Natural killer cell (primary cell): ENCODE results near the gene CATSPERD. TPM values are rescaled to one million over a fixed set of nuclear protein-coding genes. Genes with fewer than 3 reads are reported as not detected.

Source experiments
- ATAC-seq, 3 donors: fragments of 150-1000 bp in 2 of 3; fragments of 200-7000 bp in 1 of 3; cut with Tn5 transposase; 1 replicate in 1 of 3; 2 replicates in 2 of 3; pipeline ENCODE4 v1.10.0; 2021; ENCODE audit warnings: mild to moderate bottlenecking in 2 of 3, moderate library complexity in 2 of 3
- DNase-seq, 2 donors: peaks; one replicate each; pipeline versions ENCODE4 v3.0.0 to v3.0.0-alpha.2; 2013 to 2021; ENCODE audit warnings: mixed read lengths in 1 of 2
- H3K27ac ChIP-seq: one replicate; pipeline ENCODE4 v1.5.1; 2013; ENCODE audit warnings: mild to moderate bottlenecking, low read length
- H3K27me3 ChIP-seq: one replicate; pipeline ENCODE4 v1.6.1; 2013; ENCODE audit warnings: low read length; ENCODE audit not compliant: control insufficient read depth, insufficient read depth
- H3K36me3 ChIP-seq: one replicate; pipeline ENCODE4 v1.6.1; 2013; ENCODE audit warnings: low read length; ENCODE audit not compliant: control insufficient read depth, insufficient read depth
- H3K4me1 ChIP-seq: one replicate; pipeline ENCODE4 v1.6.1; 2013; ENCODE audit warnings: low read length; ENCODE audit not compliant: control insufficient read depth, insufficient read depth
- H3K4me3 ChIP-seq: one replicate; pipeline ENCODE4 v1.5.1; 2013; ENCODE audit warnings: low read length
- H3K9me3 ChIP-seq: one replicate; pipeline ENCODE4 v1.6.1; 2013; ENCODE audit warnings: low read length; ENCODE audit not compliant: control insufficient read depth, insufficient read depth
- H3K27ac Mint-ChIP-seq, 2 donors: one replicate each; pipeline ENCODE4 v1.8.0; 2022; ENCODE audit warnings: mild to moderate bottlenecking in 2 of 2, mixed read lengths in 2 of 2, moderate library complexity in 1 of 2
- H3K27me3 Mint-ChIP-seq, 2 donors: one replicate each; pipeline ENCODE4 v1.8.0; 2022; ENCODE audit warnings: low read depth in 2 of 2, mixed read lengths in 2 of 2
- H3K36me3 Mint-ChIP-seq: one replicate; pipeline ENCODE4 v1.8.0; 2022; ENCODE audit warnings: mixed read lengths
- H3K4me1 Mint-ChIP-seq, 2 donors: one replicate each; pipeline ENCODE4 v1.8.0; 2022; ENCODE audit warnings: mixed read lengths in 2 of 2
- H3K4me3 Mint-ChIP-seq: one replicate; pipeline ENCODE4 v1.8.0; 2022; ENCODE audit warnings: mild to moderate bottlenecking, moderate library complexity, mixed read lengths
- H3K9me3 Mint-ChIP-seq, 2 donors: one replicate each; pipeline ENCODE4 v1.8.0; 2022; ENCODE audit warnings: mixed read lengths in 2 of 2
- CTCF ChIP-seq: fragments of 200-600 bp; IDR thresholded peaks from one replicate; pipeline ENCODE4 v1.8.0; 2022; ENCODE audit warnings: antibody characterized with exemption
- WGBS: methylation state at CpG from one replicate; pipeline ENCODE4 v1.1.7; 2013; ENCODE audit warnings: missing lambda C conversion rate; ENCODE audit not compliant: insufficient coverage; 5-methylcytosine and 5-hydroxymethylcytosine counted together
- intact Hi-C: fragments of 100-400 bp; cut with micrococcal nuclease; formaldehyde crosslinking; loops from one replicate; pipeline ENCODE4 v1.14.2; 2022
- total RNA-seq, 4 donors: library from RNA; stranded (reverse); fragments of 120-200 nt in 1 of 4; gene quantifications; one replicate each; pipeline versions ENCODE4 v1.2.3 to v1.2.4, GENCODE V29; 2013 to 2022

CATSPERD gene
- total RNA-seq, 3 donors from 2014 or later (not counting 1 experiment from before 2014, with no cell fraction given), result not detected

- intact Hi-C loops, result no loop called here
- Histone ChIP-seq H3K36me3 (peaks cover 14% of the 10 kb centered on the region), H3K4me1 (peaks cover 18% of the 10 kb centered on the region), H3K4me3 (no peak overlapping the region), H3K27me3 (no peaks in the 10 kb centered on the region), H3K27ac (no peak overlapping the region), H3K9me3 (no peaks in the 10 kb centered on the region)
- Mint-ChIP-seq H3K4me1 (peaks cover 14 to 18% of the 10 kb centered on the region in 2 donors), H3K27ac (peak overlapping the region in 1 of 2 donors; percentile 35), H3K36me3 (no peaks in the 10 kb centered on the region), H3K9me3 (no peaks in the 10 kb centered on the region), H3K27me3 (peaks cover 0 to 3% of the 10 kb centered on the region in 2 donors), H3K4me3 (no peak overlapping the region)
- TF ChIP-seq CTCF, result no peak
- ATAC-seq, result no peak
- WGBS, result 83% methylated on average over 3 of the region's 3 CpGs
- no peak for DNase-seq
Observed at GRCh38 chr19:5793188-5793587, 72.8 kb downstream of the CATSPERD start.

- intact Hi-C loops, result no loop called here
Observed at GRCh38 chr19:5795382-5795919, 75.0 kb downstream of the CATSPERD start.

GRCh38 chr19:5798244-5798643 is 77.8 kb downstream of the CATSPERD start:
- no peak overlapping the region for H3K27ac ChIP-seq
- ATAC-seq (no peak), DNase-seq (no peak)
- TF ChIP-seq CTCF, result no peak
- H3K36me3 Mint-ChIP-seq, result no peaks in the 10 kb centered on the region
- H3K4me3 Mint-ChIP-seq, result no peak overlapping the region
- no peaks in the 10 kb centered on the region for H3K9me3 Mint-ChIP-seq
- peaks cover 24% of the 10 kb centered on the region for H3K27me3 ChIP-seq
- H3K4me1 ChIP-seq, result peaks cover 5% of the 10 kb centered on the region
- H3K27me3 Mint-ChIP-seq, result peaks cover 0 to 28% of the 10 kb centered on the region in 2 donors
- H3K4me1 Mint-ChIP-seq, result peaks cover under 1 to 5% of the 10 kb centered on the region in 2 donors
- WGBS, result 90% methylated on average over 8 of the region's 8 CpGs
- intact Hi-C loops, result no loop called here
- H3K4me3 ChIP-seq, result no peak overlapping the region
- H3K27ac Mint-ChIP-seq, result no peak overlapping the region
- H3K36me3 ChIP-seq, result no peaks in the 10 kb centered on the region
- no peaks in the 10 kb centered on the region for H3K9me3 ChIP-seq

More at GRCh38 chr19:5795382-5795919, 75.0 kb downstream of the CATSPERD start:
- H3K27ac Mint-ChIP-seq, result no peak overlapping the region
- H3K4me3 ChIP-seq, result no peak overlapping the region
- H3K36me3 ChIP-seq, result no peaks in the 10 kb centered on the region
- no peaks in the 10 kb centered on the region for H3K9me3 ChIP-seq
- H3K4me1 ChIP-seq, result peaks cover 11% of the 10 kb centered on the region
- peaks cover 9% of the 10 kb centered on the region in 2 donors for H3K4me1 Mint-ChIP-seq
- no peaks in the 10 kb centered on the region for H3K27me3 ChIP-seq
- H3K27ac ChIP-seq, result no peak overlapping the region
- no peak overlapping the region for H3K4me3 Mint-ChIP-seq
- no peaks in the 10 kb centered on the region for H3K36me3 Mint-ChIP-seq
- ATAC-seq, result no peak
- H3K27me3 Mint-ChIP-seq, result peaks cover 0 to 16% of the 10 kb centered on the region in 2 donors
- TF ChIP-seq CTCF, result no peak
- H3K9me3 Mint-ChIP-seq, result no peaks in the 10 kb centered on the region
- DNase-seq, result no peak
- WGBS, result 95% methylated on average over 6 of the region's 7 CpGs
